ENCODE data around the gene MS4A3.
"Not testable (repeated sequence)": the region's sequence is repeated elsewhere in the genome, so short reads cannot be mapped to it uniquely, and the experiment has no call there.

MS4A3 gene

GRCh38 chr11:60095477-60096120 is 39.1 kb downstream of the MS4A3 start:
- DNase-seq (ENCODE audit: low read depth): no peak

DNA sequence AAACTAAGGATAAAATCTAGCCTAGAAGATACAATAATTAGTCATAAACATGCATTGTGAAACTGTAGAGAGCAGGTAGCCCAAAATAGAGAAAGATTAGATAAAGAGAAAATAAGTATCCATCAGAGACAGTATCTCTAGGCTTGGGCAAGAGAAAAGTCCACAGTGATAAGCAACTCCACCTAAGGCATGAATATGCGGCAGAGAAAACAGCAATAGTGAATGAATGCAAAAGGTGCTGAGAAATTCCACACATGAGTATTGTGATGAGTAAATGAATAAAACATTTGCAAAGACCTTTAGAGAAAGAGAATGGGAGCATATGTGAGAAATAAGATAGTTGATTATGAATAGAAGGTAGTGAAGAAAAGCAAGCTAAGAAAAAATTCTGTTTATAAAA is 40.7 kb downstream of the MS4A3 start:
- DNase-seq (ENCODE audit: low read depth): no peak

DNA sequence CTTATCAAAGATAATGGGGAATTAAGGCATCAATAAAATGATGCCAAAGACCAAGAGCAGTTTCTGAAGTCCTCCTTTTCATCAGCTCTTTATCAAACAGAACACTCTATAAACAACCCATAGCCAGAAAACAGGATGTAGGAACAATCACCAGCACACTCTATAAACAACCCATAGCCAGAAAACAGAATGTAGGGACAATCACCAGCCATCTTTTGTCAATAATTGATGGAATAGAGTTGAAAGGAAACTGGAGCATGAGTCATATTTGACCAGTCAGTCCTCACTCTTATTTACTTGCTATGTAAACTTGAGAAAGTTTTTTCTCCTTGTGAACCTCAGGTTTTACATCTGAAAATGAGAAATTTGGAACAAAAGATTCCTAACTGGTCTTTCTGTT is 42.0 kb downstream of the MS4A3 start:
- no peak for DNase-seq (ENCODE audit: low read depth)

DNA sequence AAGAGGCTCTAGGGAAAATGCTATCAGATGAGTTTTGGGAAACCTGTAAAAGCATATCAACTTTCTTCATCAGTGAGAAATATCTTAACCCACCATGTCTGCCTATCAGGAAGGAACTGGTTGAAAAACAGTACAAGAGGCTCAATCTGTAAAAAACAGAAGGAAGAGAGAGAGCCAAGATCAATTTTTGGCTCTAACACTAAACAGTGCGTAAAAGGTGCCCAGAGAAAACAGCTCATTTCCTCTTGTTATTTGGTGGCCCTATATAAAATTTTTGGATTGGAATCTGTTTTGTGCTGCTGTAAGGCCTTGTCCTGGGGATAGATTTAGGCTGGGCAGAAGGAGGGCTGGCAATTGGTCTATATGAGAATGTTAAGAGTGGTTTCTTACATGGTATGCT is 44.1 kb downstream of the MS4A3 start:
- DNase-seq (ENCODE audit: low read depth): no peak

DNA sequence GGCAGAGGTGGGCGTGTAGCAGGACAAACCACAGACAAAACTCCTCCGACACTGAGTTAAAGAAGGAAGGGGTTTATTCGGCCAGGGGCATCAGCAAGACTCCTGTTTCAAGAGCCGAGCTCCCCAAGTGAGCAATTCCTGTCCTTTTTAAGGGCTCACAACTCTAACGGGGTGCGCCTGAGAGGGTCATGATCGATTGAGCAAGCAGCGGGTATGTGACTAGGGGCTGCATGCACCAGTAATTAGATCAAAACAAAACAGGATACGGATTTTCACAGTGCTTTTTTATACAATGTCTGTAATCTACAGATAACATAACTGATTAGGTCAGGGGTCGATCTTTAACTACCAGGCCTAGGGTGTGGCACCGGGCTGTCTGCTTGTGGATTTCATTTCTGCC is 44.9 kb downstream of the MS4A3 start:
- DNase-seq (ENCODE audit: low read depth): not testable (repeated sequence)

GRCh38 chr11:60104471-60105115 is 48.1 kb downstream of the MS4A3 start:
- DNase-seq (ENCODE audit: low read depth): not testable (repeated sequence)

DNA sequence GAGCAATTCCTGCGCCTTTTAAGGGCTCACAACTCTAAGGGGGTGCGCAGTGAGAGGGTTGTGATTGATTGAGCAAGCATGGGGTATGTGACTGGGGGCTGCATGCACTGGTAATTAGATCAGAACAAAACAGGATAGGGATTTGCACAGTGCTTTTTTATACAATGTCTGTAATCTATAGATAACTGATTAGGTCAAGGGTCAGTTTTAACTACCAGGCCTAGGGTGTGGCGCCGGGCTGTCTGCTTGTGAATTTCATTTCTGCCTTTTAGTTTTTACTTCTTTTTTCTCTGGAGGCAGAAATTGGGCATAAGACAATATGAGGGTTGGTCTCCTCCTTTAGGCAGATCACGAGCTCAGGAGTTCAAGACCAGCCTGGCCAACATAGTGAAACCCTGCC is 52.2 kb downstream of the MS4A3 start:
- not testable (repeated sequence) for DNase-seq (ENCODE audit: low read depth)

DNA sequence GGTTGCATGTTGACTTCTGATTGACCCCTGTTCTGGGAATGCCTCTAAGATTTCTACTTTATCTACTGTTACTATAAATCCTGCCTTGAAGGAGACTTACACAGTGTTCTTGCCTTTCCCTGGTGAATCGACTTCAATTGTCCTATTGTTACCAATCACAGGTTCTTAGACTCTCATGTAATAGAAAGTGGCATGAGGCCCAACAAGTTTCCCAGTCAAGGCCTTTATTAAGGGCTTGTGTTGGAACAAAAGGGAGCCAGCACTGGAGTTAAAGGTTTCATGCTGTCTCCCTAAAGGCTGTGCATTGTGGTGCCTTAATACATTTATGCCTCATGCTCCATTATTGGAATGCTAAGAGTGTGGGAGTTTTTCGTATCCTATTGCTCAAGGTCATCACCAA is 55.3 kb downstream of the MS4A3 start:
- DNase-seq (ENCODE audit: low read depth): no peak

- no peak for DNase-seq (ENCODE audit: low read depth)
Measured at GRCh38 chr11:60116996-60117790, 60.7 kb downstream of the MS4A3 start.

DNA sequence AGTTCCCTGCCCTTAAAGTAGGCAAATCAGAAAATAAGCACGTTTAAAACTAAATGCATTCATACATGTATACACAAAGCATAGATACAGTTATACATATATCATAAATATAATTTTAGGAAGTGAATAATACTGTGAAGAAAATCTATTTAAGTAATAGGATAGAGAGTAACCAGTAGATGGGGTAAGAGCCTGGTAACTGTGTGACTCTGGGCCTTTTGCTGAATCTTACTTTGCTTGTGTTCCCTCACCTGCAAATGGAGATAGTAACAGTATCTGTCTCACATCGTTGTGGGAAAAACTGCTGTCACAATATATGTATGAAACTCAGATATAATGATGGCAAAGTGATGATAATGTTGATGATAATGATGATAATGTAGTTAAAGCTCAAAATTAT is 61.9 kb downstream of the MS4A3 start:
- DNase-seq (ENCODE audit: low read depth): no peak

DNA sequence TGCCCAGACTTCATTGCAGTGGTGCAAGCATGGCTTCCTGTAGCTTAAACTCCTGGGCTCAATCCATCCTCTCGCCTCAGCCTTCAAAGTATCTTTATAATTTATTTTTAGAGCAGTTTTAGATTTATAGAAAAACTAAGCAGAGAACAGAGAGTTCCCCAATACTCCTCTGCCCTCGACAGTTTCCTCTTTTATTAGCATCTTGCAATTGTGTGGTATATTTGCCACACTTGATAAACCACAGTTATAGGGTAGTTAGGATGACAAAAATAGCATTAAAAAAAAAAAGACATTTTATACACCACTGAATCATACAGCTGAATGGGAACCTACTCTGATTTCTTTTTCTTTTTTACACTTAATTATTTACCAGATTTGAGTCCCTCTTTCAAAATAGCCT is 63.2 kb downstream of the MS4A3 start:
- DNase-seq (ENCODE audit: low read depth): no peak

Measured in activated T-cell treated with anti-CD3 and anti-CD28 coated beads for 48 hours (primary cell).